Measurements from ENCODE around the gene ACP2. TPM values are rescaled to one million over a fixed set of nuclear protein-coding genes. Genes with fewer than 3 reads are reported as not detected.

Gene ACP2
- total and polyA plus RNA-seq, 2 donors (not counting 1 experiment from before 2014, with no cell fraction given) = 16.3 to 29.5 TPM

- Mint-ChIP-seq H3K4me3 (no peak overlapping the region), H3K27me3 (no peaks in the 10 kb centered on the region), H3K9me3 (ENCODE audit: insufficient read depth) (no peaks in the 10 kb centered on the region), H3K4me1 (peaks cover 24% of the 10 kb centered on the region), H3K27ac (no peak overlapping the region)
- ChIA-PET POLR2A (interaction anchor here (0.8 kb wide), 1 partner anchor 30 kb away, joined by 3 read pairs; the partner anchor contains the start of gene DDB2), CTCF (no interaction called here)
- H2AFZ ChIP-seq (ENCODE audit: insufficient read depth, low read depth, low read length, poor library complexity, severe bottlenecking) = no peak overlapping the region
- H4K20me1 ChIP-seq (ENCODE audit: control insufficient read depth, insufficient read depth, low read length, poor library complexity, severe bottlenecking) = no peaks in the 10 kb centered on the region
- DNase-seq (no peak), ATAC-seq (ENCODE audit: low read depth) (no peak)
- intact Hi-C loops (cut with micrococcal nuclease) = no loop called here
- H3K27me3 ChIP-seq (replicated peaks in 1 of 4; ENCODE audit: control extremely low read depth in 1 of 4, control insufficient read depth in 3 of 4, insufficient read depth in 4 of 4, low read length in 3 of 4) = no peaks in the 10 kb centered on the region
- TF ChIP-seq CTCF (IDR thresholded peaks at IDR 0.05) = no peak
- no peak for TF ChIP-seq EZH2 (IDR thresholded peaks at IDR 0.05; ENCODE audit: borderline replicate concordance, insufficient read depth, low read depth, low read length, poor library complexity, severe bottlenecking)
- 95% methylated on average over 21 of the region's 23 CpGs for WGBS (ENCODE audit: insufficient coverage)
- H3K36me3 ChIP-seq (replicated peaks in 1 of 2; ENCODE audit: control extremely low read depth in 1 of 2, control insufficient read depth in 1 of 2, extremely low read depth in 1 of 2, insufficient read depth in 2 of 2, low read length in 1 of 2) = peaks cover 5 to 50% of the 10 kb centered on the region in 2 experiments
- H3K9me3 ChIP-seq (ENCODE audit: control extremely low read depth in 1 of 3, control insufficient read depth in 2 of 3, insufficient read depth in 1 of 3, low read length in 2 of 3) = no peaks in the 10 kb centered on the region
- no peak overlapping the region for H3K4me3 ChIP-seq (ENCODE audit: control extremely low read depth in 1 of 5, extremely low read depth in 1 of 5, insufficient read depth in 1 of 5, low read depth in 2 of 5, low read length in 4 of 5)
- peaks cover 30% of the 10 kb centered on the region for H3K79me2 ChIP-seq (ENCODE audit: control insufficient read depth, insufficient read depth, low read length)
- H3K4me2 ChIP-seq (replicated peaks; ENCODE audit: low read depth, low read length, poor library complexity, severe bottlenecking) = no peak overlapping the region
- no peak overlapping the region for H3K27ac ChIP-seq (ENCODE audit: low read length in 2 of 2)
- H3K9ac ChIP-seq (ENCODE audit: low read length) = no peak overlapping the region
- H3K4me1 ChIP-seq (ENCODE audit: control insufficient read depth in 2 of 2, insufficient read depth in 2 of 2, low read length in 2 of 2) = peaks cover 13 to 22% of the 10 kb centered on the region in 2 donors
Observed at GRCh38 chr11:47244448-47245350, 3.9 kb downstream of the ACP2 start.

- no peaks in the 10 kb centered on the region for H4K20me1 ChIP-seq (ENCODE audit: control insufficient read depth, insufficient read depth, low read length, poor library complexity, severe bottlenecking)
- H3K36me3 ChIP-seq (replicated peaks in 1 of 2; ENCODE audit: control extremely low read depth in 1 of 2, control insufficient read depth in 1 of 2, extremely low read depth in 1 of 2, insufficient read depth in 2 of 2, low read length in 1 of 2) = peaks cover 6 to 62% of the 10 kb centered on the region in 2 experiments
- H3K4me2 ChIP-seq (replicated peaks; ENCODE audit: low read depth, low read length, poor library complexity, severe bottlenecking) = no peak overlapping the region
- no peak overlapping the region for H2AFZ ChIP-seq (ENCODE audit: insufficient read depth, low read depth, low read length, poor library complexity, severe bottlenecking)
- H3K4me1 ChIP-seq (ENCODE audit: control insufficient read depth in 2 of 2, insufficient read depth in 2 of 2, low read length in 2 of 2) = peaks cover 7 to 15% of the 10 kb centered on the region in 2 donors
- no peaks in the 10 kb centered on the region for H3K27me3 ChIP-seq (replicated peaks in 1 of 4; ENCODE audit: control extremely low read depth in 1 of 4, control insufficient read depth in 3 of 4, insufficient read depth in 4 of 4, low read length in 3 of 4)
- ATAC-seq (ENCODE audit: low read depth) = no peak
- Mint-ChIP-seq H3K27me3 (no peaks in the 10 kb centered on the region), H3K27ac (no peak overlapping the region), H3K9me3 (ENCODE audit: insufficient read depth) (no peaks in the 10 kb centered on the region), H3K4me3 (no peak overlapping the region), H3K4me1 (peaks cover 12% of the 10 kb centered on the region)
- no peak overlapping the region for H3K4me3 ChIP-seq (ENCODE audit: control extremely low read depth in 1 of 5, extremely low read depth in 1 of 5, insufficient read depth in 1 of 5, low read depth in 2 of 5, low read length in 4 of 5)
- H3K9me3 ChIP-seq (ENCODE audit: control extremely low read depth in 1 of 3, control insufficient read depth in 2 of 3, insufficient read depth in 1 of 3, low read length in 2 of 3) = no peaks in the 10 kb centered on the region
- H3K27ac ChIP-seq (ENCODE audit: low read length in 2 of 2) = no peak overlapping the region
- peaks cover 18% of the 10 kb centered on the region for H3K79me2 ChIP-seq (ENCODE audit: control insufficient read depth, insufficient read depth, low read length)
- 90% methylated on average over 3 of the region's 4 CpGs for WGBS (ENCODE audit: insufficient coverage)
- intact Hi-C loops (cut with micrococcal nuclease) = no loop called here
- ChIA-PET POLR2A (no interaction called here), CTCF (no interaction called here)
- TF ChIP-seq CTCF (IDR thresholded peaks at IDR 0.05) (no peak), EZH2 (IDR thresholded peaks at IDR 0.05; ENCODE audit: borderline replicate concordance, insufficient read depth, low read depth, low read length, poor library complexity, severe bottlenecking) (no peak)
- DNase-seq = no peak
- H3K9ac ChIP-seq (ENCODE audit: low read length) = no peak overlapping the region
Observed at GRCh38 chr11:47243454-47243853, 5.2 kb downstream of the ACP2 start.

Measured in B cell (primary cell).